ENCODE results near the gene CDC37L1.

The CDC37L1 gene

DNA sequence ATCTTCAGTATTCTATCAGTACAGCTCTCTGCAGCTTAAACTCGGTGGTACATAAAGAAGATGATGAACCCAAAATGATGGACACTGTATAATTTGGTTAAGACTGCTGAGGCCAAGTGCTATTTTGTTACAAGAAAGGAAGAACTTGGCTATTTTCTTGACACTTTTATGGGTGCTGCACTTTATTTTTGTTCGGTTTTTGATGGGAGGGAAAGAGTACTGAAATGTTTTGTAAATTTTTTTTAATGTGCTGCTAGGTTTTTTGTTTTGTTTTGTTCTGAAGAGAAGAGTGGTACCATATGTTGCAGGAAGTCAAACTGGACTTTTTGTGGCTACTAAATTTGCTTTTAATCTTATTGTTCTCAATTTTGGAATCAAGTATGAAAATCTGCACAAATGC lies 26.7 kb downstream of the CDC37L1 start:
- CTCF ChIA-PET = interaction anchor here (1.0 to 1.1 kb wide), 2 partner anchors 27 to 61 kb away, joined by 3 to 4 read pairs; partner anchors contain the start of gene CDC37L1
- Histone ChIP-seq H3K4me1 (ENCODE audit: control extremely low read depth in 1 of 4, control insufficient read depth in 4 of 4, insufficient read depth in 4 of 4, low read length in 3 of 4) (peaks cover 0 to 10% (median 6%) of the 10 kb centered on the region in 4 experiments), H3K9me3 (ENCODE audit: control extremely low read depth in 1 of 5, control insufficient read depth in 4 of 5, insufficient read depth in 2 of 5, low read depth in 1 of 5, low read length in 4 of 5) (no peaks in the 10 kb centered on the region), H3K27ac (ENCODE audit: insufficient read depth in 1 of 2, low read depth in 1 of 2, low read length in 2 of 2, poor library complexity in 1 of 2, severe bottlenecking in 2 of 2) (no peak overlapping the region), H3K36me3 (ENCODE audit: control insufficient read depth in 4 of 4, insufficient read depth in 4 of 4, low read length in 3 of 4) (peaks cover 8 to 37% (median 21%) of the 10 kb centered on the region in 4 experiments), H3K4me3 (ENCODE audit: control insufficient read depth in 1 of 7, extremely low read depth in 1 of 7, insufficient read depth in 4 of 7, low read depth in 2 of 7, low read length in 6 of 7) (no peak overlapping the region), H3K27me3 (replicated peaks in 2 of 5; ENCODE audit: control insufficient read depth in 4 of 5, insufficient read depth in 5 of 5, low read length in 4 of 5) (no peaks in the 10 kb centered on the region)
- 71% methylated on average over 2 of the region's 2 CpGs for WGBS (ENCODE audit: insufficient coverage)
- DNase-seq = no peak
- POLR2A ChIA-PET = no interaction called here

DNA sequence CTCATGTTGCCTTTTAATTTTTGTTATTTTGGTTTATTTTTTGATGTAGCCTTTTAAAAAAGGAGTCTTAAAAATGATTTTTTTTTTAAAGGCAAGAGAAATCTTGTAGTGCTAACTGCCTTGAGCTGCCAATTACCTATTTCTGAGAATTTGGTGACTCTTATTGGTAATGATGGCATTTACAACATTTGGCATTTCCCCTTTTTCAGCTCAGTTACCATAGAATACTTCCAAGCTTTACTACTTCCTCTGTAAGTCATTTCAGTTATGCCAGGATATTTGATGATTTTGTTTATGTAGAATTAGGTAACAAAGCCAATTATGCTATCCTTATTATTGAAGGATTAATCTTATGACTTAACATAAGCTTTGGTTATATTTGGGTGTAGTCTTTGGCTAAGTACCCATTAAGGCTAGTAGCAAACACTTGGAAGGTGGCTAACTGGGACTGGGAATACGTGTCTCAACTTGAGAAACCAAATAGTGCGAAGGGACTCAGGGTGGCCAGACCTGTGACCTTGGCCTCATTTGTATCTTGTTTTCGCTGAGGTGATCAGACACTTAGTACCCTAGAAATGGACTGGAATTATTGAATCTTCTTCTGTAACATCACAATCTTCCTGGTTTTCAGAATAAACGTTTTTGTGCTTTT lies 27.7 kb downstream of the CDC37L1 start:
- peaks cover 0 to 10% (median 2%) of the 10 kb centered on the region in 4 experiments for H3K4me1 ChIP-seq (ENCODE audit: control extremely low read depth in 1 of 4, control insufficient read depth in 4 of 4, insufficient read depth in 4 of 4, low read length in 3 of 4)
- H3K36me3 ChIP-seq (ENCODE audit: control insufficient read depth in 4 of 4, insufficient read depth in 4 of 4, low read length in 3 of 4) = peaks cover 10 to 41% (median 25%) of the 10 kb centered on the region in 4 experiments
- H3K27me3 ChIP-seq (replicated peaks in 2 of 5; ENCODE audit: control insufficient read depth in 4 of 5, insufficient read depth in 5 of 5, low read length in 4 of 5) = no peaks in the 10 kb centered on the region
- no peak overlapping the region for H3K27ac ChIP-seq (ENCODE audit: insufficient read depth in 1 of 2, low read depth in 1 of 2, low read length in 2 of 2, poor library complexity in 1 of 2, severe bottlenecking in 2 of 2)
- ChIA-PET CTCF (interaction anchor here (1.1 kb wide), 1 partner anchor 62 kb away, joined by 4 read pairs; no protein-coding TSS in a partner anchor), POLR2A (interaction anchor here (0.5 kb wide), 1 partner anchor 67 kb away, joined by 3 read pairs; no protein-coding TSS in a partner anchor)
- 100% methylated on average over 2 of the region's 4 CpGs for WGBS (ENCODE audit: insufficient coverage)
- peak; percentile 5 to 31 (median 19) for DNase-seq
- no peaks in the 10 kb centered on the region for H3K9me3 ChIP-seq (ENCODE audit: control extremely low read depth in 1 of 5, control insufficient read depth in 4 of 5, insufficient read depth in 2 of 5, low read depth in 1 of 5, low read length in 4 of 5)
- H3K4me3 ChIP-seq (ENCODE audit: control insufficient read depth in 1 of 7, extremely low read depth in 1 of 7, insufficient read depth in 4 of 7, low read depth in 2 of 7, low read length in 6 of 7) = no peak overlapping the region

DNA sequence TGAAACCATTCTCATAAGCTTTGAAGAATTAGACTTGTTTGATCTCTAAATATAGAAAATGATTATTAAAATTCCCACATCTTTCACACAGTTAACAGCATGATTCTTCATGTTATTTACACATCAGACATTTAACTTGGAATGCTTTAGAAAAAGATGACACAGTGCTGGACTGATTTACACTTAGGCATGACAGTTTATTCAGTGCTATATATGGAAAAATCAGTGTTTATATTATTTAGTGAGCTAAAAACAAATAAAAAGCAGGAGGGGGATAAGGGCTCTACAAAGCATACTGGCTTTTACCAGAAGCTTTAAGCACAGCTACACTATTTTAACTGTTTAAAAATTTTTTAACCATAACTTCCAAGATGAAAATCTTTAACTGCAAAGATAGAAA lies 30.0 kb downstream of the CDC37L1 start:
- no peak for DNase-seq
- no peaks in the 10 kb centered on the region for H3K27me3 ChIP-seq (replicated peaks in 2 of 5; ENCODE audit: control insufficient read depth in 4 of 5, insufficient read depth in 5 of 5, low read length in 4 of 5)
- no peaks in the 10 kb centered on the region for H3K9me3 ChIP-seq (ENCODE audit: control extremely low read depth in 1 of 5, control insufficient read depth in 4 of 5, insufficient read depth in 2 of 5, low read depth in 1 of 5, low read length in 4 of 5)
- H3K36me3 ChIP-seq (ENCODE audit: control insufficient read depth in 4 of 4, insufficient read depth in 4 of 4, low read length in 3 of 4) = peaks cover 10 to 47% (median 26%) of the 10 kb centered on the region in 4 experiments
- ChIA-PET POLR2A (no interaction called here), CTCF (no interaction called here)
- peaks cover 0 to 10% (median 2%) of the 10 kb centered on the region in 4 experiments for H3K4me1 ChIP-seq (ENCODE audit: control extremely low read depth in 1 of 4, control insufficient read depth in 4 of 4, insufficient read depth in 4 of 4, low read length in 3 of 4)
- no peak overlapping the region for H3K4me3 ChIP-seq (ENCODE audit: control insufficient read depth in 1 of 7, extremely low read depth in 1 of 7, insufficient read depth in 4 of 7, low read depth in 2 of 7, low read length in 6 of 7)
- H3K27ac ChIP-seq (ENCODE audit: insufficient read depth in 1 of 2, low read depth in 1 of 2, low read length in 2 of 2, poor library complexity in 1 of 2, severe bottlenecking in 2 of 2) = no peak overlapping the region

DNA sequence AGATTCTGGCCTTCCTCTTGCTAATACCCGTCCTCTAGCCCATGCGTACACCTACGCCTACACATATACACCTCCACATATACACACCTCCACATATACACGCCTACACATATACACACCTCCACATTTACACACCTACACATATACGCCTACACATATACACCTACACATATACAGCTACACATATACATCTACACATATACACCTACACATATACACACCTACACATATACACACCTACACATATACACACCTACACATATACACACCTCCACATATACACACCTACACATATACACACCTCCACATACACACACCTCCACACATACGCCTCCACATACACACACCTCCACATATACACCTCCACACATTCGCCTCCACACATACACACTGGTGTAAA lies 34.5 kb downstream of the CDC37L1 start:
- Histone ChIP-seq H3K27me3 (replicated peaks in 2 of 5; ENCODE audit: control insufficient read depth in 4 of 5, insufficient read depth in 5 of 5, low read length in 4 of 5) (no peaks in the 10 kb centered on the region), H3K4me3 (ENCODE audit: control insufficient read depth in 1 of 7, extremely low read depth in 1 of 7, insufficient read depth in 4 of 7, low read depth in 2 of 7, low read length in 6 of 7) (no peak overlapping the region), H3K27ac (ENCODE audit: insufficient read depth in 1 of 2, low read depth in 1 of 2, low read length in 2 of 2, poor library complexity in 1 of 2, severe bottlenecking in 2 of 2) (no peak overlapping the region), H3K9me3 (ENCODE audit: control extremely low read depth in 1 of 5, control insufficient read depth in 4 of 5, insufficient read depth in 2 of 5, low read depth in 1 of 5, low read length in 4 of 5) (no peaks in the 10 kb centered on the region), H3K4me1 (ENCODE audit: control extremely low read depth in 1 of 4, control insufficient read depth in 4 of 4, insufficient read depth in 4 of 4, low read length in 3 of 4) (no peaks in the 10 kb centered on the region), H3K36me3 (ENCODE audit: control insufficient read depth in 4 of 4, insufficient read depth in 4 of 4, low read length in 3 of 4) (peaks cover 20 to 76% (median 47%) of the 10 kb centered on the region in 4 experiments)
- WGBS (ENCODE audit: insufficient coverage) = 64% methylated on average over 5 of the region's 7 CpGs
- DNase-seq = peak in 2 of 3 donors; percentile 31 to 41
- CTCF ChIA-PET = no interaction called here
- POLR2A ChIA-PET = no interaction called here

DNA sequence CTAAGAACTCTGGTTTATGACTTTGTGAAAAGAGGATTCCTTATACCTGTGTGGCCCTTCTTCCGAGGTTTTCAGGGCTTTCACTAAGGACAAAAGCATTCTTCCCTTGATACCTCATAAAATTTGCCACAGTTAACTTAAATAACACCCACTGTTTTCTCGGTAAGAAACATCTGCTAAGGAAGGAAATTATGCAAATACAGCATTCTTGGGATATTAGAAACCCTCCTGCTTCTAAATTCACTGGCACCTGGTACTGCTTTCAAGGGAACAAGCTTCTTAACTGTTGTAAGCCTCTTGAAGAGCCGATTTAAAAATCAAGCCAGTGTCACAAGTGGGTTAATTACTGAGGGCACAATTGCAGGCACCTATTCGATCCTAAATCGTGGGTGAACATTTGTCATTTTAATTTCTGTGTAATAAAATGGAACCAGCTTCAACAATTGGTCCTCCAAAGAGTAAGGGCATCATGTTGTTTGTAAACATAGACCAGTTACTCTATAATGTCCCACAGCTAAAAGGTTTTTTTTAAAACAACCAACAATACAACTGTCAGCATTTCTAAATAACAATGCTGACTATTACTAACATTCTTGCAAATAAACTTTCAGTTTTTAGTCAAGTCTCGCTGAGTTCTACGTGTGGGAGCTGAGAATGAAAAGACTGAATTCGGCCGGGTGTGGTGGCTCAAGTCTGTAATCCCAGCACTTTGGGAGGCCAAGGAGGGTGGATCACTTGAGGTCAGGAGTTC lies 35.1 kb downstream of the CDC37L1 start:
- H3K27ac ChIP-seq (ENCODE audit: insufficient read depth in 1 of 2, low read depth in 1 of 2, low read length in 2 of 2, poor library complexity in 1 of 2, severe bottlenecking in 2 of 2) = no peak overlapping the region
- H3K27me3 ChIP-seq (replicated peaks in 2 of 5; ENCODE audit: control insufficient read depth in 4 of 5, insufficient read depth in 5 of 5, low read length in 4 of 5) = no peaks in the 10 kb centered on the region
- 93% methylated on average over 6 of the region's 9 CpGs for WGBS (ENCODE audit: insufficient coverage)
- H3K4me3 ChIP-seq (ENCODE audit: control insufficient read depth in 1 of 7, extremely low read depth in 1 of 7, insufficient read depth in 4 of 7, low read depth in 2 of 7, low read length in 6 of 7) = no peak overlapping the region
- ChIA-PET POLR2A (no interaction called here), CTCF (no interaction called here)
- no peaks in the 10 kb centered on the region for H3K9me3 ChIP-seq (ENCODE audit: control extremely low read depth in 1 of 5, control insufficient read depth in 4 of 5, insufficient read depth in 2 of 5, low read depth in 1 of 5, low read length in 4 of 5)
- no peak for DNase-seq
- H3K4me1 ChIP-seq (ENCODE audit: control extremely low read depth in 1 of 4, control insufficient read depth in 4 of 4, insufficient read depth in 4 of 4, low read length in 3 of 4) = no peaks in the 10 kb centered on the region
- peaks cover 16 to 76% (median 51%) of the 10 kb centered on the region in 4 experiments for H3K36me3 ChIP-seq (ENCODE audit: control insufficient read depth in 4 of 4, insufficient read depth in 4 of 4, low read length in 3 of 4)

DNA sequence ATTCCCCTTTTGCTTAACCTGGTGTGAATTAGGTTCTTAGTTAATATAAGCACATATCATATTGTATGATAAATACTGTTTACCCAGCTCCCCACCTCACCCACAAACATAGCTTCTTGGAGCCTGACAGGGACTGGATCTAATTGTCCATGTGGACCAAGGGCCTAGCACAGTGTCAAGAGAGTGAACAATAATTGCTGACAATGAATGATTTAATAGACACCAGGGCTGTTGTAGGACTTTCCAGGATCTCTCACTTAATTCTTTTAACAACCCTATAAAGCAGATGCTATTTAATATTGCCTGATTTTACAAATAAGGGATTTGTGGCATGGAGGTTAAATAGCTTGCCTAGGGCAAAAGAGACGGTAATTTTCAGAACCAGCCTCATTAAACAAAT lies 36.8 kb downstream of the CDC37L1 start:
- CTCF ChIA-PET = interaction anchor here (0.6 to 1.9 kb wide), 2 partner anchors 18 to 34 kb away, joined by 3 to 4 read pairs; no protein-coding TSS in a partner anchor

DNA sequence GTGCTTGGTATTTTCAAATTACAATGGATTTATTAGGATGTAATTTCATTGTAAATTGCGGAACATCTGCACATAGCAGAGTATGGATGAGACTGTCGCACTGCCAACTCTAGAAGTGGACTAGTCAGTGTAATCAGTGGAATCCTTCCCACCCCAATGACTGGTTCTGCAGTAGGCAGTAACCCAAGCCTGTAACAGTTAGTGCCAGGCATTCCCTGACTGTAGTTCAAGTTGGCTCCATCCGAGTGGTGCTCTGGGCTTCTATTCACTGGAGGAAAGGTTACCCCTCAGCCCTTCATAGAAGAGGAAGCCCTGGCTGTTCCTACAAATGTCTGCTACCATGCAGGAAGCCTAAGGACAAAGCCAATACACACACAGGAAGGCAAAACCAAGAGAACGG lies 38.4 kb downstream of the CDC37L1 start:
- peaks cover 16 to 80% (median 48%) of the 10 kb centered on the region in 4 experiments for H3K36me3 ChIP-seq (ENCODE audit: control insufficient read depth in 4 of 4, insufficient read depth in 4 of 4, low read length in 3 of 4)
- CTCF ChIA-PET = interaction anchor here (1.1 to 1.9 kb wide), 2 partner anchors 9 to 32 kb away, joined by 3 to 4 read pairs; no protein-coding TSS in a partner anchor
- WGBS (ENCODE audit: insufficient coverage) = 100% methylated on average over 2 of the region's 4 CpGs

More for the DNA sequence above, 36.8 kb downstream of the CDC37L1 start:
- Histone ChIP-seq H3K4me1 (ENCODE audit: control extremely low read depth in 1 of 4, control insufficient read depth in 4 of 4, insufficient read depth in 4 of 4, low read length in 3 of 4) (no peaks in the 10 kb centered on the region), H3K36me3 (ENCODE audit: control insufficient read depth in 4 of 4, insufficient read depth in 4 of 4, low read length in 3 of 4) (peaks cover 16 to 71% (median 49%) of the 10 kb centered on the region in 4 experiments), H3K9me3 (ENCODE audit: control extremely low read depth in 1 of 5, control insufficient read depth in 4 of 5, insufficient read depth in 2 of 5, low read depth in 1 of 5, low read length in 4 of 5) (no peaks in the 10 kb centered on the region), H3K27ac (ENCODE audit: insufficient read depth in 1 of 2, low read depth in 1 of 2, low read length in 2 of 2, poor library complexity in 1 of 2, severe bottlenecking in 2 of 2) (no peak overlapping the region), H3K27me3 (replicated peaks in 2 of 5; ENCODE audit: control insufficient read depth in 4 of 5, insufficient read depth in 5 of 5, low read length in 4 of 5) (no peaks in the 10 kb centered on the region), H3K4me3 (ENCODE audit: control insufficient read depth in 1 of 7, extremely low read depth in 1 of 7, insufficient read depth in 4 of 7, low read depth in 2 of 7, low read length in 6 of 7) (no peak overlapping the region)
- WGBS (ENCODE audit: insufficient coverage) = no CpG with 5 or more reads among the region's 1 CpG
- DNase-seq = no peak
- POLR2A ChIA-PET = interaction anchor here (0.6 kb wide), 2 partner anchors 36 to 103 kb away, joined by 3 to 4 read pairs; no protein-coding TSS in a partner anchor

More for the DNA sequence above, 38.4 kb downstream of the CDC37L1 start:
- Histone ChIP-seq H3K4me3 (ENCODE audit: control insufficient read depth in 1 of 7, extremely low read depth in 1 of 7, insufficient read depth in 4 of 7, low read depth in 2 of 7, low read length in 6 of 7) (no peak overlapping the region), H3K9me3 (ENCODE audit: control extremely low read depth in 1 of 5, control insufficient read depth in 4 of 5, insufficient read depth in 2 of 5, low read depth in 1 of 5, low read length in 4 of 5) (no peaks in the 10 kb centered on the region), H3K27ac (ENCODE audit: insufficient read depth in 1 of 2, low read depth in 1 of 2, low read length in 2 of 2, poor library complexity in 1 of 2, severe bottlenecking in 2 of 2) (no peak overlapping the region), H3K4me1 (ENCODE audit: control extremely low read depth in 1 of 4, control insufficient read depth in 4 of 4, insufficient read depth in 4 of 4, low read length in 3 of 4) (no peaks in the 10 kb centered on the region), H3K27me3 (replicated peaks in 2 of 5; ENCODE audit: control insufficient read depth in 4 of 5, insufficient read depth in 5 of 5, low read length in 4 of 5) (no peaks in the 10 kb centered on the region)
- POLR2A ChIA-PET = no interaction called here
- no peak for DNase-seq
